GM19455 (cell line): Measurements from ENCODE around the gene CASK.

Experiments used
- ATAC-seq: cut with Tn5 transposase; IDR thresholded peaks from one replicate; pipeline ENCODE4 v1.9.1; 2021; ENCODE audit not compliant: unreplicated experiment

The CASK gene

DNA sequence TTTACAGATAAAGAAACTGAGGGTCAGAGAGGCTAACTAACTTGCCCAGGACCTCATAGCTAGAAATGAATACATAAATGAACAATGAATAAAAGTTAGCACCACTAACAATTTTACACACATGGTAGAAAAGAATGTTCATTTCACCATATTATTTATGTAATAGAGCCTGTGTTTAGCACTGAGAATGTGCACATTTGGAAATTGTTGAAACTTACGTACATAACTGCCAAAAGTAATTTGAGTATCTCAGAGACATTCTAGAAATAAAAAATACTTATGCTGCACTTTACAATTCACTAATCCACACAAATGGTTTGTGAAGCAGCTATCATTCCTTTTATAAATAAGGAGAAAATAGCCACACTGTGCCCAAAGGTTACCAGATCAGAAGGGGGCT lies 9.9 kb downstream of the CASK start:
- no peak for ATAC-seq

DNA sequence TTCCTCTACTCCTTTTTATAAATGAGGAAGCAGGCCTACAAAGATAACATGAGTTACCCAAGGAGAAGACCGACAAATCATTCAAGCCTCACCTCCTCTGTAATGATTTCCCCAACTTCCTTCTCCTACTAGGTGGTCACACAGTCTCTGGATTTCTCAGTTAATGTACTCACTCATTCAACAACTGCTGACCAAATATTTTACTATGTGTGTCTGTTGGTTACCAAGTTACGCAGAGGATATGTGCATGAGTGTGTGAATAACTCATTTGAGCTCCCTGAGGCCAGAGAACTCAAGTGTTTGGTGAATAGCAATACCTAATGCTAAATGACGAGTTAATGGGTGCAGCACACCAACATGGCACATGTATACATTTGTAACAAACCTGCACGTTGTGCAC lies 10.4 kb downstream of the CASK start:
- no peak for ATAC-seq

DNA sequence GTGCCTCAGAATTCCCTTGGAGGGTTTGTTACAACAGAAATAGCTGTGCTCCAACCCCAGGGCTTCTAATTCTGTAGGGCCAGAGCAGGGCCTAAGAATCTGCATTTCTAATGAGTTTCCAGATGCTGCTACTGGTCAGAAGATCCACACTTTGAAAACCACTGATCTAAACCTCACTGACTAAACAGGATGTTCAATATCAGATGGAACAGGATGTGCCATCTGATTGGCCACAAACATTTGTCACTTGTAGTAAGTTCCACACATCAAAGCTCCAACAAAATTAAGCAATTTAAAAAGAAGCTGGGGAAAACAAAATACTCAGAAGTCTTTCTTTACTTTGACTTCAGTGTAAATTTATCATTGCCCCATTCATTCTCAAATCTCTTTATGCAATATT lies 14.3 kb downstream of the CASK start:
- no peak for ATAC-seq

DNA sequence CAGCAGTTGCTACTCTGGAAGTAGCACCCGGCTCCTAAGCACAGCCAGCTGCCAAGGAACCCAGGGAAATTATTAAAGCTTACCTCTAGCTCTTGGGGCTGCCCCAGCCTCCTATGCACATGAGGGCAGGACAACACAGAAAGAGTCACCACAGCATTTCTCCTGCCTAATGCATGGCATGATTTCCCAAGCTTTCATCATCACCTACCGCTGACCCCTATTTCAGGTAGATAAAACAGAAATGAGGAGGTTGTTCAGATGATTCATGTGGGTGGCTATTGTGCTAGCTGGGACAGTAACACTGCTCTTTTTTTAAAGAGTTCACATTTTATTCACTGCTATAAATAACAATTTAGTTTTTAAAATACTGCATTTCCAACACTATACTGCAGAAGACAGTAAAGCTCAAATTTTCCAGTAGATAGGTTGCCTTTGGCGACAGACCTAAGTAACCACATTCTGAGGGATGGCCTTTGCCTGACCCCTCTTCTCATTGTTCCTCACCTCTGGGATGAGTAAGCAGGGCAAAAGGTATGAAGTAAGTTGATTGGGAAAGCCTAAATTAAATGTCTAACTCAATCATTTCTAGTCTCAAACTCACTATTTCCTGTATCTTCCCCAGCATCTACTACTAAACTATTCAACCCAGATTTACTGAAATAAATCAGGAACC lies 16.7 kb downstream of the CASK start:
- no peak for ATAC-seq

DNA sequence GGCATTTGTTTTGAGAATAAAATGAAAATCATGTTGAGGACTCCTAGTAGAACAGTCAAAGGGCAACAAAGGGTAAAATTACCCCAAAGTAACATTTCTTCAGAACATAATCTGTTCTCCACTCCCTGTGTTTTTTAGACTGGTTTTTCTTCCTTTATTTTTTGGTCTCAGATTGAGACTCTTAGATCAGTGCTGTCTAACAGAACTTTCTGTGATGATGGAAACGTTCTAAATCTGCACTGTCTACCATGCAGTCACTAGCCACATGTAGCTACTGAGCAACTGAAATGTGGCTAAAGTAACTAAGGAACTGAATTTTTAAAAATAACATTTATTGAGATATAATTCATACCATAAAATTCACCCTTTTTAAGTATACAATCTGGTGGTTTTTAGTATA lies 19.8 kb downstream of the CASK start:
- ATAC-seq = no peak

DNA sequence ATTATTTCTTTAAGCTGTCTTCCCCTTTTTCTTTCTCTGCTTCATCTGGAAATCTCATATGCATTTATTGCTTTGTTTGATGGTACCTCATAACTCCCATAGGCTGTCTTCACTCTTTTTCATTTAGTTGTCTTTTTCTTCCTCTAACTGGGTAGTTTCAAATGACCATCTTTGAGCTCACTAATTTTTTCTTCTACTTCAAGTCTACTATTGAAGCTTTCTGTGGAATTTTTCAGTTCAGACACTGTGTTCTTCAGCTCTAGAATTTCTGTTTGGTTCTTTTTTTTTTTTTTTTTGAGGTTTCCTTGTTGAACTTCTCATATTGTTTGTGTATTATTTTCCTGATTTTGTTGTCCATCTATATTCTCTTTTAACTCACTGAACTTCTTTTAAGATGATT lies 23.0 kb downstream of the CASK start:
- no peak for ATAC-seq

DNA sequence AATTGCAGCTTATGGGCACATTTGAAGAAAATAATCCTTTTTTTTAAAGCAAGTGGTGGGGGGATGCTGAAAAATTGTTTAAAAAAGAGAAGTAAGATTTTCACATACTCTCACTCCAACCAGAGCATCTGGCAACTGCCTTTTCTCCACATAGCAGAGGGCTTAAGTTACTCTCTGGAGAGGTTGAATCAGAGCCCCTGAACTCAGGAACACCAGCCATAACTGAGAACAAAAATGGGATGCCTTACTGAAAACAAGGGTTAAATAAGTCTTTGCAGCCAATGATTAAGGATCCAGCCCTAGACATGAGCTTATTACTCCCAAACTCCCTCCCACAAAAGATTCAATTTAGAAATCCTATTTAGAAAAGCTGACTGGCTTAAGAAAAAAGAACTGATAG lies 27.5 kb downstream of the CASK start:
- no peak for ATAC-seq

DNA sequence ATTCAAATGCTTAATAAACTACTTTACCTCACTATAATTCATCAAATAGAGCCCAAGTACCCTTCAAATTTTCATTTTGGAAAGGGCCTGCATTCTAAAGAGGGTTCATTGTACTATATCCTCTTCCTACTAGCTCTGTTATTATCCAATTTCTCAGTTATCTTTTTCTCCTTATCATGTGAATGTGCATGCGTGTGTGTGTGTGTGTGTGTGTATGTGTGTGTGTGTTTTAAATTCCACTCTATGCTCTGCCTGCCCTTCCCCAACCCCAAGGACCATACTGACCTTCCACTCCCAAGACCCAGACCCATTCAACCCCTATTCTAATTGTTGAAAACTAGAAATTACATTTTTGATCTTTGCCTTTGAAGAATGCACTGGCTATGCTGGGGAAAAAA lies 33.3 kb downstream of the CASK start:
- ATAC-seq = no peak

DNA sequence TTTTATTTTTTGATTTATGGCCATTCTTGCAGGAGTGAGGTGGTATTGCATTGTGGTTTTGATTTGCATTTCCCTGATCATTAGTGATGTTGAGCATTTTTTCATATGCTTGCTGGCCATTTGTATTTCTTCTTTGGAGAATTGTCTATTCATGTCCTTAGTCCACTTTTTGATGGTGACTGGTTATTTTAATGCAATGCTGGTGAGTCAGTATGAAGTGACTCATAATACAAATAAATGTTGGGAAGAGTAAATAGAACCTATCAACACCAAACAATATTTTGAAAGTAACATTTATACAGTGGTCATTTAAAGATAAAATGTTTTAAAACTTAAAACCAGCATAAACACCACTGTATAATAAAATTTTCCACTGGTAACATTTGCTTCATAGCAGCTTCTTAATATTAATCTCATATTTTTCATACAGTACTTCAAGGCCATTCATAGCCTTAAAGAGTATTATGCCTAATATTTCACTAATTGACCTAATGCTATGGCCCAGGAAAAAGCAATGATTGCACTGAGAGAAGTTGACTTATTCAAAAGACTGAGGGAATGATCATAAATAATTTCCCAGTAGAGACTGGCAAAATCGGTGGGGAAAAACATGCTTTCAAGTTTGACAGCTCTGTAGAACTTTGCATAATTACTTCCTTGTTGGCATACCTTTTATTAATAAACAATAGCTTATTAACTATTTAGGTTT lies 33.9 kb downstream of the CASK start:
- no peak for ATAC-seq

DNA sequence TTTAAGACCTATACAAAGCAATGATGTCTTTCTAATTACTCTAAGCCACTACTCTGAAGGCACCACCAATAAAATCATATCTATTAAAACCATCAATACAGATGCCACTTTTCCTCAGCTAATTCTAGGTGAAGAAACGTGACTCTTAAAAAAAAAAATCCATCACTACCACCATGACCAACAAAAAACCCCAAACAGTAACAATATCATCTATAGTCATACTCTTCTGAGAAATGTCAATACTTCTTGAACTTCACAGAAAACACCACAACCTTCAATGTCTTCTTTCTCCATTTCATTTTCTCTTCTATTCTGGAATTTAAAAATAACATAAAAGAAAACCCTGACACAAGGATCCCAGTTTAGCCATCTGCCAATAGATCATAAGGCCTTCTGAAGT lies 35.7 kb downstream of the CASK start:
- ATAC-seq = no peak

DNA sequence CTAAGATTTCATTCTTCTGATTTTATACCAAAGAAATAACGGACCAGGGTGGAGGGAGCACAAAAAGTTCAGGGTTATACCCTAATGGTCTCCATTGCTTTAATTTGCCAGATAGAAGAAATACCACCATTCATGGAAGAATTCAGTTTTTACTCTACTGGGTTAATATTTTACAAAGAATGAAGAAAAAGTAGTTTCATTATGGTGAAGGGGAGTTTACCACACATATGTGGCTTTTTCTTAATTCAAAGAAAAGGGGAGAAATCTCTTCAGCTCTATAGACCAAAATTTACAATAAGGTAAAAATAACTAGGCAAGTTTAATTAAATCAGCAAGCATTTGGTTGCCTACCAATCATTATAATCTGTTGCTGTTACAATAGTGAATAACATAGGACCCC lies 37.6 kb downstream of the CASK start:
- ATAC-seq = no peak

DNA sequence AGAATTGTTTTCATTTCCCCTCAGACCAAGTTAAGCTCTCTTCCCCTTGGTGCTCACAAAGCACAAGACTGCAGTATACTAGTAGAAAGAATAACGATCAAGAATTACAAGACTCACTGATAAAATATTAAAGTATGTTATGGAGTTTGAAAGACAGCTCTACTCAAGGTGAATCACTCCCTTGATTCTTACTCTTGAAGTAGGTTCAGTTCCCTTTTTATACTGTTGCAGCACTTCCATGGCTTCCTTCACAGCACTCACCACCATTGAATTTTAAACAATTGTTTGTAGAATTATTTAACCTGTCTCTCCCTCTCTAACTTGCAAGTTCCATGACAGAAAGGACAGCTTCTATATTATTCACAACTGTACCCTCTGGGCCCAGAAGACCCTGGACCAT lies 42.2 kb downstream of the CASK start:
- no peak for ATAC-seq

DNA sequence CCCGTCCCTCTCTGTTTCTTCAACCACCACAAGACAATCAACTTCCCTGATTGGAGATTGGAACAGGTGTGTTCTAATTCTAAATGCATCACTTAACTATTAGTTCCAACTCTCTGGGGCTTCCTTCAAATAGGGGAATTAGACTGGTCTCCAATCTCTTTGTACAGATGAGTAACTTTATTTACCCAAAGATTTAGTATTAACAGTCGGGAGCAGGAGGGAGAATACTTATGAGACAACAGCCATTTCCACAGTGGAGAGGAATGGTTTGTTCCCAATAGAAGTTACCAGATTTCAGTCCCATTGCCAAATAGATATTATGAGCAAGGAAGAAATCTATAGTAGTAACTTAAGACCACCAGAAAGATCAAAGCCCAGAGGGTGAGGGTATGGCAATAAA lies 46.2 kb downstream of the CASK start:
- no peak for ATAC-seq

DNA sequence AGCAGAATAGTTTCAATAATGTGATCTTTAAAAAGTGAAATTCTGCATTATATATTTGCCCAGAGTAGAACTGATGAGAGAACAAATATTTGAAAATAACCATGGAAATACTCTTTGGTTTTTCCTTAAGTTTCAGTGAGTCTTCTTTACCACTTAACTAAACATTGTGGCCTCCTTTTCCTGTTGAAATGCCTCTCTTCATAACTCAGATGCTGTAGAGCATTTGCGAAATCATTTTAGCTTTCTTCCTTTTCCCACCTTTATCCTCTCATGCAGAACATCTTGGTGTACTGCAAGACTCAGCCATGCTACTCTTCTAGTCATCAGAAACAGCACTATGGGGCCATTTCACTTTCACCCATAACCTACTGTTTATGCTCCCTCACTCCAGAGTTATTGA lies 48.2 kb downstream of the CASK start:
- no peak for ATAC-seq

DNA sequence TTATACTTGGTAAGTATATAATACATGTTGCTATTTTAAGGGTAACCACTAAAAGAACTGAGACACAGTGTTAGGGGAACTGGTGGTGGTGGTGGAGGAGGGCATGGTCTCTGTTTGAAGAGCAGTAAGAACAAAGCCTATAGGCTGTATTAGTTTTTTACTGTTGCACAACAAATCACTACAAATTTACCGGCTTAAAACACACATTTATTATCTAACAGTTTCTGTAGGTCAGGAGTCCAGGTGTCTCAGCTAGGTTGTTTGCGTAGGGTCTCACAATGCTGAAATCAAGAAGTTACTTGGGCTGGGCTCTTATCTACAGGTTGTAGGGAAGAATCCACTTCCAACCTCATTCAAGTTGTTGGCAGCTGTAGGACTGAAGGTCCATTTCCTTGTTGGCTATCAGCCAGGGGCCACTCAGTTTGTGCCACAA lies 52.6 kb downstream of the CASK start:
- ATAC-seq = no peak

DNA sequence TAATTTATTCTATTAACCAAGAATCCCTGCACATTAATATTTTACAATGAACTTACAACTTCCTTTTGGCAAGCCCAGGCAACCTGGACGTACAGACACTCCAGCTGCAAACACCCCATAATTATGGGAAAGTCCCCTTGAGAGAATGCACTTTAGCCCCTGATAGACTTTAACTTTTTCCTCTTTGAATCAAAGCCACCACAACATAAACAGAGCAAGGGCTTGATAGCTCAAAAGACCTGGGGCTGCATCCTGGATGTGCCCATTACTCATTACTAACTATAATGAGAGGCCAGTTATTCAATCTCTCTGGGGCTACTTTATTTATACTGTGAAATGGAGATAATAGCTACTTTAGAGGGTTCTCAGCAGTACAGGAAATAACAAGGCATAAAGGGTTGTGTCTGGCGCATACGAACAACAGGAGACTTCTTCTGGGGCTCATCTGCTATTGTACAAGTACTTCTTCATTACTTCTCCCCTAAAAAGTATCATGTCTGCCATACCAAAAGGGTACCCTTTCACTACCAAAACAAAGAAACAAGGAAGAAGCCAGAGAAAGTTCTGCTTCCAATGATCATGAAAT lies 54.9 kb downstream of the CASK start:
- no peak for ATAC-seq

DNA sequence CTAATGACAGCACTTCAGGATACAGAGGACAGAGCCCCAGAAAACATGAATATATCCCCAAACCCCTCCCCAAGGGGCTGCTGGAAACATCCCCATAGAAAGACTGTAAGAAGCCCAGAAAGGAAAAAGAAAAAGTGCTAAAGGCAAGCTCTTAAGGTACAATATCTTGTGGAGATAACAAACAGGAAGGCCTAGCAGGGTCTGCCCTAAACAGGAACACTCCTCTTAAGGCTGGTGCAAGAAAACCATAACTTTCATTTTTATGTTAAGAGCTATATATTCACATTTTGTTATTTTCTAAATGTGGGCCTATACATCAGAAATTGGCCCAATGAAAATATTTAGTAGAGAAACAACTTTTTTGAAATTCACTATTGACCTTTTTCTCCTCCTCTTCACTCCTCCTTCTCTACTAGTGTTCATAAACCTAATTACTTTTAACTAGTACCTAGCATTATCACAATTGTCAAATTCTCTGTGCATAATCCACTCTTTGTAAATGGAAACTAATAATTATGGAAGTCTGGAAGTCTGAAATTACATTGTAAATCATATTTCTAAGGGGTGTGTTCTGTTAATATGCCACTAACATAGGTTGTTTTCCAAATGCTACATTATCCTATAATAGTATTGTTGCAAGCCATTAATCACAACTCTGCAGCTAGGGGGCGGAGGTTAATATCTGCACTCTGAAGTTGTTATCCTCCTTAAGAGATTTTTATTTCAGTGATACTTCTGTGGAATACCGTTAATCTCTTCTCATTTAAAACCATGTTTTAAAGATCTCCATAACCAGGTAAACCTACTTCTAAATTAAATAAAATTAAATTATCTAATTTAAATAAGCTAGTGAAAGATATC lies 59.8 kb downstream of the CASK start:
- no peak for ATAC-seq

DNA sequence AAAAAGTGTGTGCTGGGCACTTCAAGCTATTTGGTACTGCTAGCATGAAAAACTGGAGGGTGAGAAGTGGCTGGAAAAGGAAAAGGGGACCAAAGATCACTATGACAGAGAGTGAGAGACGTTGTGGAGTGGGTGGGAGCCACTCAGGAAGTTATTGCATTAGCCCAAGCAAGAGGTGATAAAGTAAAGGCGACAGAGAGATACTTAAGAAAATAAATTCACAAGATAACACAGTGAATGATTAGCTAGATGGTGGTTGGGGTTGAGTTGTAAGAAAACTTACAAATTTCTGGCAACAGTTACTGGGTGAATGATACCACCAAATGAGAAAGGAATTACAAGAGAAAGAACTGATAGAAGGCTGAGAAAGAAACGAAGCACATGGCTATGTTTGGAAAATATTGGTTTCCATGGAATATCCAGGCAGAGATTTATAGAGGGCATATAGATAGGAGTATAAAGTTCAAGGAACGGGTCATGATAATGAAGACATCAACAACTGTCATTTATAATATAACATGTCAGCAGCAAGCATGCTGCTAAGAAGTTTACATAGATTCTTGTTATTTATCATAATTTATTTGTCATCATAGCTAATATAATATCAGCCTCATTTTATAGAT lies 60.7 kb downstream of the CASK start:
- no peak for ATAC-seq

DNA sequence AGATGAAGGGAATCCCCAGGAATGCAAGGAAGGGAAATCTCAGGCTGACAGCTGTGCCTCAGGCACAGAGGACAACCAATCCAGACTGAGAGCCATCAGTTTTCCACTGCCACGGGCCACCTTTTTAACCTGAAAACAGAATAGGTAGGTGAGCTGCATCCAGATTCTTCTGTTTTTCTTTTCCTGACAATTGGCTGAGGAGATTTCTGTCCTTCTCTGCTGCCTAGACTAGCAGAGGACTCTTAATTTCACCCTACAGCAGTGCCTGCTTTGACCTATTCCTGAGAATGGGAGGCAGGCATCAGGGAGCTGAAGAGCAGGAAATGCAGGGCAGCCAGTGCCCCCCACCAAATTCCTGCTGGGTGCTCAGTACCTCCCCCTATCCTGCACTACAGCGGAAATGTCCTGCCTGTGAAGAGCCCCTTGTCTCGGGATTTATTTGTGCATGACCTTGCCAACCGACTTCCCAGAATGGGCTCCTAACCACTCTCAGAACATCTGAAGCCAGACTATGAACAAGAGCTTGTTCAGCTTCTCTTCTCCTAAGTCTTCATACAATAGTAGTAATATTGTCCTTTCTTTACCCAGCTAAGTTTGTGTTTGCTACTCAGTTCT lies 65.1 kb downstream of the CASK start:
- ATAC-seq = no peak

DNA sequence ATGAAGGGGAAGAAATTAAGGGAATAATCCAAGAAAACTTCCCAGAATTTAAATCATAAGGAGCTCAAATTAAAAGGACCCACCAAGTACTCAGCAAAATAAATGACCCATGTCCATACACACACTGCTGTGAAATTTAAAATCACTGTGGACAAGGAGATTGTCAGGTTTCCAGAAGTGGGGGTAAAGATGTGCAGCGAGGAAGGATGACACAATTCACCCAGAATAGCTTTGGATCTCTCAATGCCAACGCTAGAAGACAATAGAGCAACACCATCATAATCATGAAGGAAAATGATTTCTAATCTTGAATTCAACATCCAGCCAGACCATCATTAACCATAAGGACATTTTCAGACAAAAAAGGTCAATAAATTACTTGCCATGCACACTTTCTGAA lies 65.7 kb downstream of the CASK start:
- no peak for ATAC-seq

DNA sequence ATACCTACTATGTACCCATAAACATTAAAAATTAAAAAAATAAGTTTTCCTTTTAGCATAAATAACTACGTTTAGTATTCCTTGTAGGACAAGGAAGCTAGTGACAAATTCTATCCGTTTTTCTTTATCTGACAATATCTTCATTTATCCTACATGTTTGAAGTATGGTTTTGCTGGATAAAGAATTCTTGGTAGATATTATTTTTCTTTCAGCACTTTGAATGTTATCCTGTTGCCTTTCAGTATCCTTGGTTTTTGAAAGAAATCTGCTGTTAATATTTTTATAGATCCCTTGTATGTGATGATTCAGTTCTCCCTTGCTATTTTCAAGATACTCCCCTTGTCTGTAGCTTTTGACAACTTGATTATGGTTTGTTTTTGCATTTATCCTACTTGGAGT lies 76.6 kb downstream of the CASK start:
- no peak for ATAC-seq
